ENCODE data around the gene EIF4G3. TPM values are rescaled to one million over a fixed set of nuclear protein-coding genes. Genes with fewer than 3 reads are reported as not detected.

Gene EIF4G3
- total and polyA plus RNA-seq, 2 donors (not counting 3 experiments of a cell fraction or from before 2014, with no cell fraction given): 40.7 to 78.5 TPM

GRCh38 chr1:21174654-21175323, 1.9 kb downstream of the EIF4G3 start:
- peaks cover 10% of the 10 kb centered on the region for H4K20me1 ChIP-seq (replicated peaks; ENCODE audit: control insufficient read depth, extremely low read depth, insufficient read depth, low read length)
- no peaks in the 10 kb centered on the region for H3K9me1 ChIP-seq (replicated peaks; ENCODE audit: control insufficient read depth, extremely low read depth, insufficient read depth, low read length)
- peak overlapping the region; percentile 84 to 100 (median 94) for H3K4me3 ChIP-seq (replicated peaks in 1 of 3; ENCODE audit: insufficient read depth in 1 of 3, low read depth in 1 of 3, low read length in 3 of 3)
- BruUV-seq (replicated peaks): no TSS peak
- no peak overlapping the region for H2AFZ ChIP-seq (ENCODE audit: low read depth, low read length)
- no peaks in the 10 kb centered on the region for H3K27me3 ChIP-seq (ENCODE audit: control insufficient read depth in 2 of 2, insufficient read depth in 2 of 2, low read length in 2 of 2)
- POLR2A ChIA-PET: no interaction called here
- H3K27ac ChIP-seq (ENCODE audit: insufficient read depth, low read depth, low read length): peak overlapping the region; percentile 86
- dilution Hi-C loops (cut with MboI; ENCODE audit: extremely low pct_ligation_motif_present, low sequenced_read_pairs): no loop called here
- peaks cover 12% of the 10 kb centered on the region for H3K4me1 ChIP-seq (ENCODE audit: control insufficient read depth, extremely low read depth, insufficient read depth, low read length)
- no peaks in the 10 kb centered on the region for H3K9me3 ChIP-seq (replicated peaks; ENCODE audit: control insufficient read depth, insufficient read depth, low read length)
- DNase-seq (ENCODE audit: low read depth, low spot score): peak; percentile 53
- peak overlapping the region; percentile 94 for H3K9ac ChIP-seq (replicated peaks; ENCODE audit: extremely low read depth, insufficient read depth, low read length)
- intact Hi-C loops (cut with micrococcal nuclease): loop anchor here (2.0 to 5.0 kb wide), 2 partner anchors 152 to 387 kb away; partner anchors contain the start of gene HP1BP3
- peaks cover 63% of the 10 kb centered on the region for H3K79me2 ChIP-seq (ENCODE audit: control insufficient read depth, insufficient read depth, low read length)
- H3K4me2 ChIP-seq (ENCODE audit: insufficient read depth, low read length): peak overlapping the region; percentile 99
- H3K36me3 ChIP-seq (ENCODE audit: control insufficient read depth in 2 of 2, extremely low read depth in 1 of 2, insufficient read depth in 2 of 2, low read length in 2 of 2): no peaks in the 10 kb centered on the region
- TF ChIP-seq EZH2 (IDR thresholded peaks at IDR 0.05; ENCODE audit: borderline replicate concordance, low read depth, low read length, severe bottlenecking) (no peak), GATA2 (IDR thresholded peaks at IDR 0.05; ENCODE audit: insufficient read depth, insufficient read length, low read depth, low read length) (no peak), POLR2A (IDR thresholded peaks at IDR 0.05; ENCODE audit: low read depth, low read length) (no peak), MYC (IDR thresholded peaks at IDR 0.05; ENCODE audit: low read depth, low read length) (no peak), CTCF (IDR thresholded peaks at IDR 0.05; ENCODE audit: extremely low read depth in 1 of 2, insufficient read depth in 1 of 2, low read depth in 1 of 2, low read length in 2 of 2) (no peak), JUN (IDR thresholded peaks at IDR 0.05; ENCODE audit: borderline replicate concordance, insufficient read depth, insufficient read length, low read depth) (no peak), MAX (IDR thresholded peaks at IDR 0.05; ENCODE audit: insufficient read depth, insufficient read length) (no peak), FOS (IDR thresholded peaks at IDR 0.05; ENCODE audit: borderline replicate concordance, insufficient read depth, low read length) (no peak), POLR2AphosphoS5 (IDR thresholded peaks at IDR 0.05; ENCODE audit: insufficient read depth, low read depth, low read length) (no peak)
- CTCF ChIA-PET: interaction anchor here (1.3 to 2.3 kb wide), 2 partner anchors 20 to 194 kb away, joined by 3 to 17 read pairs; no protein-coding TSS in a partner anchor
- no peak for FAIRE-seq

Data from endothelial cell of umbilical vein (primary cell).